Mammary epithelial cell (primary cell): ENCODE measurements around the gene SUMF1.

Experiments
- CTCF ChIP-seq, 2 donors: IDR thresholded peaks in 1 of 2; conservative IDR thresholded peaks in 1 of 2; 2 replicates each; pipeline ENCODE4 v1.5.1; 2011 to 2012; ENCODE audit warnings: inconsistent platforms in 2 of 2, low read length in 2 of 2, mild to moderate bottlenecking in 2 of 2, control low read depth in 1 of 2, low read depth in 1 of 2; ENCODE audit not compliant: insufficient read depth in 1 of 2; ENCODE audit errors: extremely low read depth in 1 of 2
- EZH2 ChIP-seq: IDR thresholded peaks from 2 replicates; pipeline ENCODE4 v1.6.1; 2012; ENCODE audit warnings: low read length, inconsistent platforms, borderline replicate concordance

GRCh38 chr3:4454142-4454541, 12.9 kb downstream of the SUMF1 start:
- TF ChIP-seq CTCF (conservative IDR thresholded peaks at IDR 0.05 in 1 of 2, IDR thresholded peaks at IDR 0.05 in 1 of 2; ENCODE audit: extremely low read depth in 1 of 2, insufficient read depth in 1 of 2, low read depth in 1 of 2, low read length in 2 of 2) (no peak), EZH2 (no peak)
